ENCODE results near the gene BCL11B.

Gene BCL11B

GRCh38 chr14:99261912-99262787, 9.8 kb downstream of the BCL11B start:
- no peak overlapping the region for H3K27ac ChIP-seq (ENCODE audit: low read depth, low read length)
- no peaks in the 10 kb centered on the region for H3K36me3 ChIP-seq (ENCODE audit: control insufficient read depth in 5 of 5, insufficient read depth in 5 of 5, low read length in 5 of 5)
- H3K9ac ChIP-seq (ENCODE audit: low read length in 5 of 5): no peak overlapping the region
- peaks cover 0 to 45% (median 31%) of the 10 kb centered on the region in 5 donors for H3K27me3 ChIP-seq (ENCODE audit: control insufficient read depth in 5 of 5, insufficient read depth in 4 of 5, low read length in 5 of 5)
- peaks cover 0 to 25% (median 15%) of the 10 kb centered on the region in 5 donors for H3K4me1 ChIP-seq (ENCODE audit: control insufficient read depth in 5 of 5, insufficient read depth in 5 of 5, low read length in 5 of 5)
- no peak overlapping the region for H3K4me3 ChIP-seq (ENCODE audit: low read depth in 1 of 5, low read length in 5 of 5)
- H3K9me3 ChIP-seq (ENCODE audit: control insufficient read depth in 5 of 5, low read length in 5 of 5): no peaks in the 10 kb centered on the region

- Histone ChIP-seq H3K4me1 (ENCODE audit: control insufficient read depth in 5 of 5, insufficient read depth in 5 of 5, low read length in 5 of 5) (peaks cover 0 to 19% (median 9%) of the 10 kb centered on the region in 5 donors), H3K4me3 (ENCODE audit: low read depth in 1 of 5, low read length in 5 of 5) (no peak overlapping the region), H3K27me3 (ENCODE audit: control insufficient read depth in 5 of 5, insufficient read depth in 4 of 5, low read length in 5 of 5) (peaks cover 0 to 46% (median 30%) of the 10 kb centered on the region in 5 donors), H3K36me3 (ENCODE audit: control insufficient read depth in 5 of 5, insufficient read depth in 5 of 5, low read length in 5 of 5) (no peaks in the 10 kb centered on the region), H3K27ac (ENCODE audit: low read depth, low read length) (no peak overlapping the region), H3K9ac (ENCODE audit: low read length in 5 of 5) (peak overlapping the region in 1 of 5 donors; percentile 12), H3K9me3 (ENCODE audit: control insufficient read depth in 5 of 5, low read length in 5 of 5) (no peaks in the 10 kb centered on the region)
These were observed 11.1 kb downstream of the BCL11B start for GRCh38 chr14:99260587-99261551.

- H3K27ac ChIP-seq (ENCODE audit: low read depth, low read length): no peak overlapping the region
- H3K4me3 ChIP-seq (ENCODE audit: low read depth in 1 of 5, low read length in 5 of 5): no peak overlapping the region
- peaks cover 0 to 18% (median 9%) of the 10 kb centered on the region in 5 donors for H3K4me1 ChIP-seq (ENCODE audit: control insufficient read depth in 5 of 5, insufficient read depth in 5 of 5, low read length in 5 of 5)
These were observed 11.9 kb downstream of the BCL11B start for GRCh38 chr14:99260116-99260515.

GRCh38 chr14:99258876-99259726, 12.9 kb downstream of the BCL11B start:
- Histone ChIP-seq H3K27me3 (ENCODE audit: control insufficient read depth in 5 of 5, insufficient read depth in 4 of 5, low read length in 5 of 5) (peaks cover 0 to 41% (median 33%) of the 10 kb centered on the region in 5 donors), H3K4me1 (ENCODE audit: control insufficient read depth in 5 of 5, insufficient read depth in 5 of 5, low read length in 5 of 5) (peaks cover 0 to 18% (median 9%) of the 10 kb centered on the region in 5 donors), H3K9me3 (ENCODE audit: control insufficient read depth in 5 of 5, low read length in 5 of 5) (no peaks in the 10 kb centered on the region), H3K4me3 (ENCODE audit: low read depth in 1 of 5, low read length in 5 of 5) (peak overlapping the region in 2 of 5 donors; percentile 20 to 41), H3K36me3 (ENCODE audit: control insufficient read depth in 5 of 5, insufficient read depth in 5 of 5, low read length in 5 of 5) (no peaks in the 10 kb centered on the region), H3K9ac (ENCODE audit: low read length in 5 of 5) (peak overlapping the region in 1 of 5 donors; percentile 26), H3K27ac (ENCODE audit: low read depth, low read length) (no peak overlapping the region)

More at GRCh38 chr14:99260116-99260515, 11.9 kb downstream of the BCL11B start:
- Histone ChIP-seq H3K27me3 (ENCODE audit: control insufficient read depth in 5 of 5, insufficient read depth in 4 of 5, low read length in 5 of 5) (peaks cover 0 to 42% (median 33%) of the 10 kb centered on the region in 5 donors), H3K9me3 (ENCODE audit: control insufficient read depth in 5 of 5, low read length in 5 of 5) (no peaks in the 10 kb centered on the region), H3K36me3 (ENCODE audit: control insufficient read depth in 5 of 5, insufficient read depth in 5 of 5, low read length in 5 of 5) (no peaks in the 10 kb centered on the region), H3K9ac (ENCODE audit: low read length in 5 of 5) (no peak overlapping the region)

GRCh38 chr14:99258341-99258861, 13.6 kb downstream of the BCL11B start:
- no peaks in the 10 kb centered on the region for H3K36me3 ChIP-seq (ENCODE audit: control insufficient read depth in 5 of 5, insufficient read depth in 5 of 5, low read length in 5 of 5)
- H3K9ac ChIP-seq (ENCODE audit: low read length in 5 of 5): no peak overlapping the region
- no peak overlapping the region for H3K4me3 ChIP-seq (ENCODE audit: low read depth in 1 of 5, low read length in 5 of 5)
- no peaks in the 10 kb centered on the region for H3K9me3 ChIP-seq (ENCODE audit: control insufficient read depth in 5 of 5, low read length in 5 of 5)
- peaks cover 0 to 18% (median 9%) of the 10 kb centered on the region in 5 donors for H3K4me1 ChIP-seq (ENCODE audit: control insufficient read depth in 5 of 5, insufficient read depth in 5 of 5, low read length in 5 of 5)
- peaks cover 0 to 46% (median 38%) of the 10 kb centered on the region in 5 donors for H3K27me3 ChIP-seq (ENCODE audit: control insufficient read depth in 5 of 5, insufficient read depth in 4 of 5, low read length in 5 of 5)
- H3K27ac ChIP-seq (ENCODE audit: low read depth, low read length): no peak overlapping the region

GRCh38 chr14:99257673-99258221, 14.2 kb downstream of the BCL11B start:
- H3K9ac ChIP-seq (ENCODE audit: low read length in 5 of 5): no peak overlapping the region

GRCh38 chr14:99257122-99257672, 14.8 kb downstream of the BCL11B start:
- H3K27ac ChIP-seq (ENCODE audit: low read depth, low read length): no peak overlapping the region
- H3K4me1 ChIP-seq (ENCODE audit: control insufficient read depth in 5 of 5, insufficient read depth in 5 of 5, low read length in 5 of 5): peaks cover 0 to 18% (median 9%) of the 10 kb centered on the region in 5 donors
- no peaks in the 10 kb centered on the region for H3K9me3 ChIP-seq (ENCODE audit: control insufficient read depth in 5 of 5, low read length in 5 of 5)
- no peaks in the 10 kb centered on the region for H3K36me3 ChIP-seq (ENCODE audit: control insufficient read depth in 5 of 5, insufficient read depth in 5 of 5, low read length in 5 of 5)
- no peak overlapping the region for H3K4me3 ChIP-seq (ENCODE audit: low read depth in 1 of 5, low read length in 5 of 5)
- H3K9ac ChIP-seq (ENCODE audit: low read length in 5 of 5): no peak overlapping the region
- H3K27me3 ChIP-seq (ENCODE audit: control insufficient read depth in 5 of 5, insufficient read depth in 4 of 5, low read length in 5 of 5): peaks cover 0 to 41% (median 33%) of the 10 kb centered on the region in 5 donors

More at GRCh38 chr14:99257673-99258221, 14.2 kb downstream of the BCL11B start:
- H3K9me3 ChIP-seq (ENCODE audit: control insufficient read depth in 5 of 5, low read length in 5 of 5): no peaks in the 10 kb centered on the region
- no peak overlapping the region for H3K27ac ChIP-seq (ENCODE audit: low read depth, low read length)
- H3K27me3 ChIP-seq (ENCODE audit: control insufficient read depth in 5 of 5, insufficient read depth in 4 of 5, low read length in 5 of 5): peaks cover 0 to 46% (median 37%) of the 10 kb centered on the region in 5 donors
- H3K4me3 ChIP-seq (ENCODE audit: low read depth in 1 of 5, low read length in 5 of 5): no peak overlapping the region
- H3K4me1 ChIP-seq (ENCODE audit: control insufficient read depth in 5 of 5, insufficient read depth in 5 of 5, low read length in 5 of 5): peaks cover 0 to 18% (median 9%) of the 10 kb centered on the region in 5 donors
- no peaks in the 10 kb centered on the region for H3K36me3 ChIP-seq (ENCODE audit: control insufficient read depth in 5 of 5, insufficient read depth in 5 of 5, low read length in 5 of 5)

GRCh38 chr14:99256483-99256874, 15.5 kb downstream of the BCL11B start:
- no peak overlapping the region for H3K27ac ChIP-seq (ENCODE audit: low read depth, low read length)
- no peak overlapping the region for H3K9ac ChIP-seq (ENCODE audit: low read length in 5 of 5)
- peaks cover 0 to 18% (median 9%) of the 10 kb centered on the region in 5 donors for H3K4me1 ChIP-seq (ENCODE audit: control insufficient read depth in 5 of 5, insufficient read depth in 5 of 5, low read length in 5 of 5)
- H3K27me3 ChIP-seq (ENCODE audit: control insufficient read depth in 5 of 5, insufficient read depth in 4 of 5, low read length in 5 of 5): peaks cover 0 to 40% (median 31%) of the 10 kb centered on the region in 5 donors
- no peaks in the 10 kb centered on the region for H3K36me3 ChIP-seq (ENCODE audit: control insufficient read depth in 5 of 5, insufficient read depth in 5 of 5, low read length in 5 of 5)
- no peak overlapping the region for H3K4me3 ChIP-seq (ENCODE audit: low read depth in 1 of 5, low read length in 5 of 5)
- H3K9me3 ChIP-seq (ENCODE audit: control insufficient read depth in 5 of 5, low read length in 5 of 5): no peaks in the 10 kb centered on the region

Data from subcutaneous abdominal adipose tissue (tissue), 5 donors.